ENCODE data around the gene RBM33. TPM values are rescaled to one million over a fixed set of nuclear protein-coding genes. Genes with fewer than 3 reads are reported as not detected.

Gene RBM33
- total and polyA plus RNA-seq, 2 of the 8 experiments (the other 6 are each of a cell fraction or from before 2014, with no cell fraction given) = 16.5 to 64.6 TPM

GRCh38 chr7:155754165-155754564, 109.7 kb downstream of the RBM33 start (continued):
- TF ChIP-seq, protein P1, sequence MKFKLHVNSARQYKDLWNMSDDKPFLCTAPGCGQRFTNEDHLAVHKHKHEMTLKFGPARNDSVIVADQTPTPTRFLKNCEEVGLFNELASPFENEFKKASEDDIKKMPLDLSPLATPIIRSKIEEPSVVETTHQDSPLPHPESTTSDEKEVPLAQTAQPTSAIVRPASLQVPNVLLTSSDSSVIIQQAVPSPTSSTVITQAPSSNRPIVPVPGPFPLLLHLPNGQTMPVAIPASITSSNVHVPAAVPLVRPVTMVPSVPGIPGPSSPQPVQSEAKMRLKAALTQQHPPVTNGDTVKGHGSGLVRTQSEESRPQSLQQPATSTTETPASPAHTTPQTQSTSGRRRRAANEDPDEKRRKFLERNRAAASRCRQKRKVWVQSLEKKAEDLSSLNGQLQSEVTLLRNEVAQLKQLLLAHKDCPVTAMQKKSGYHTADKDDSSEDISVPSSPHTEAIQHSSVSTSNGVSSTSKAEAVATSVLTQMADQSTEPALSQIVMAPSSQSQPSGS (IDR thresholded peaks at IDR 0.05; ENCODE audit: low read length) = no peak
- TF ChIP-seq, protein P2, sequence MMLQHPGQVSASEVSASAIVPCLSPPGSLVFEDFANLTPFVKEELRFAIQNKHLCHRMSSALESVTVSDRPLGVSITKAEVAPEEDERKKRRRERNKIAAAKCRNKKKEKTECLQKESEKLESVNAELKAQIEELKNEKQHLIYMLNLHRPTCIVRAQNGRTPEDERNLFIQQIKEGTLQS (IDR thresholded peaks at IDR 0.05; ENCODE audit: insufficient read depth, low read depth, low read length) = no peak
- no peak for TF ChIP-seq TBP (IDR thresholded peaks at IDR 0.05; ENCODE audit: low read depth, low read length)
- TF ChIP-seq HDAC2 (IDR thresholded peaks at IDR 0.05; ENCODE audit: borderline replicate concordance in 1 of 2, low read depth in 2 of 2, low read length in 2 of 2) = no peak
- no peak for TF ChIP-seq MAX (IDR thresholded peaks at IDR 0.05)
- TF ChIP-seq RXRA (IDR thresholded peaks at IDR 0.05; ENCODE audit: insufficient read depth, low read depth, low read length) = no peak
